ENCODE results near the gene SORCS3.

The SORCS3 gene

GRCh38 chr10:105138358-105138757, 497.3 kb downstream of the SORCS3 start:
- DNase-seq: no peak

- no peak for DNase-seq
Observed at GRCh38 chr10:105139363-105139896, 498.3 kb downstream of the SORCS3 start.

- DNase-seq: no peak
Observed at GRCh38 chr10:105140600-105140999, 499.5 kb downstream of the SORCS3 start.

- no peak for DNase-seq
Observed at GRCh38 chr10:105145711-105146110, 504.6 kb downstream of the SORCS3 start.

- no peak for DNase-seq
Observed at GRCh38 chr10:105146436-105146835, 505.3 kb downstream of the SORCS3 start.

- no peak for DNase-seq
Observed at GRCh38 chr10:105148456-105148855, 507.4 kb downstream of the SORCS3 start.

- DNase-seq: no peak
Observed at GRCh38 chr10:105148921-105149320, 507.8 kb downstream of the SORCS3 start.

GRCh38 chr10:105149371-105149891, 508.3 kb downstream of the SORCS3 start:
- no peak for DNase-seq

GRCh38 chr10:105150259-105150880, 509.3 kb downstream of the SORCS3 start:
- DNase-seq: no peak

GRCh38 chr10:105154736-105155135, 513.6 kb downstream of the SORCS3 start:
- no peak for DNase-seq

GRCh38 chr10:105159268-105159667, 518.2 kb downstream of the SORCS3 start:
- DNase-seq: no peak

- DNase-seq: no peak
Observed at GRCh38 chr10:105161149-105161548, 520.1 kb downstream of the SORCS3 start.

- DNase-seq: no peak
Observed at GRCh38 chr10:105161767-105162166, 520.7 kb downstream of the SORCS3 start.

- no peak for DNase-seq
Observed at GRCh38 chr10:105170521-105170920, 529.4 kb downstream of the SORCS3 start.

- no peak for DNase-seq
Observed at GRCh38 chr10:105171945-105172344, 530.9 kb downstream of the SORCS3 start.

GRCh38 chr10:105181626-105182025, 540.5 kb downstream of the SORCS3 start:
- no peak for DNase-seq

- no peak for DNase-seq
Observed at GRCh38 chr10:105183536-105183935, 542.4 kb downstream of the SORCS3 start.

GRCh38 chr10:105185161-105185560, 544.1 kb downstream of the SORCS3 start:
- DNase-seq: no peak

GRCh38 chr10:105187243-105187642, 546.2 kb downstream of the SORCS3 start:
- DNase-seq: no peak

GRCh38 chr10:105188737-105189462, 547.8 kb downstream of the SORCS3 start:
- DNase-seq: no peak

- DNase-seq: no peak
Observed at GRCh38 chr10:105189463-105189800, 548.3 kb downstream of the SORCS3 start.

- DNase-seq: no peak
Observed at GRCh38 chr10:105192146-105192545, 551.1 kb downstream of the SORCS3 start.

- DNase-seq: no peak
Observed at GRCh38 chr10:105192861-105193260, 551.8 kb downstream of the SORCS3 start.

GRCh38 chr10:105195831-105196230, 554.7 kb downstream of the SORCS3 start:
- DNase-seq: no peak

All from NCI-H187 treated with DMSO at 0.1 percent for 48 hours (cell line).